Stimulated activated CD4-positive, alpha-beta T cell treated with anti-CD3 and anti-CD28 coated beads, Interleukin-15, amount 100 ng/mL, for 1 hour (primary cell): ENCODE results near the gene STRN.
"Not testable (repeated sequence)": the region's sequence is repeated elsewhere in the genome, so short reads cannot be mapped to it uniquely, and the experiment has no call there.

ENCODE experiments used
- DNase-seq, 2 donors: peaks; one replicate each; pipeline ENCODE4 v3.0.0-alpha.2; 2020; ENCODE audit warnings: low read depth in 1 of 2, low spot score in 1 of 2

The STRN gene

DNA sequence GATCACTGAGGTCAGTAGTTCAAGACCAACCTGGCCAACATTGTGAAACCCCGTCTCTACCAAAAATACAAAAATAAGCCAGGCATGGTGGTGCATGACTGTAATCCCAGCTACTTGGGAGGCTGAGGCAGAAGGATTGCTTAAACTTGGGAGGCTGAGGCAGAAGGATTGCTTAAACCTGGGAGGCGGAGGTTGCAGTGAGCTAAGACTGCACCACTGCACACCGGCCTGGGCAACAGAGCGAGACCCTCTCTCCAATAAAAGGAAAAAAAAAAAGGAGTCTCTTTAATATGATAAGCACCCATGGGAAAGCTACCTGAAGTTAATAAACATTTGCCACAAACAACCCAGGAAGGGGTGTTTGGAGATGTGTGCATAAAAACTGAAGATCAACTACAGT is 2.6 kb downstream of the STRN start:
- DNase-seq, result no peak

DNA sequence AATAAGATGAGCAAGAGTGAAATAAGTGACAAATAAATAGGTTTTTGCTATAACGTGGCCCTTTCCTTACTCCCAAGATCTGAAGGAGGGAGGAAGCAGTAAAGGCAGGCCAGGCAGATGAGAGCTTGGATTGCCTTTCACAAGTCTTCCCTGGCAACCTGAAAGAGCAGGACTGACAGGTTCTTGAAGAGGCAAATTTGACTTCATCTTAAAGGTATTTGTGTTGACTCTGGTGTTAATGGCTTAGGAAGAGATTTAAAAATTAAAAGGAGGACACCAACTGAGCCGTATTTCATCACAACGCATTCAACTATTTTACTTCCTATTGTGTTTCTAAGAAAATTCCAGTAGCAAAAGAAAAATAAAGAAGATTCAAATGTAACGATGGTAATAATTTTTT is 3.2 kb downstream of the STRN start:
- no peak for DNase-seq

DNA sequence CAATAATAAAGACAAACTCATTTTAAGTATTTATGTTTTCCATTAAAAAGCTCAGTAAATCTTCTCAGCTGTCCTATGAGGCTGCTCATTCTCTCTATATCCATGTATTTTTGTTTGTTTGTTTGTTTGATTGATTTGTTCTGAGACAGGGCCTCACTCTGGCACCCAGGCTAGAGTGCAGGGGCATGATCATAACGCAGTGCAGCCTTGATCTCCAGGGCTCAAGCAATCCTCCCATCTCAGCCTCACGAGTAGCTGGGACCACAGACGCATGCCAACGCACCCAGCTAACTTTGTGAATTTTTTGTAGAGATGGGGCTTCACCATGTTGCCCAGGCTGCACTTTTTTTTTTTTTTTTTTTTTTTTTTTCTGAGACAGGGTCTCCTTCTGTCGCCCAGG is 5.6 kb downstream of the STRN start:
- DNase-seq, result no peak

DNA sequence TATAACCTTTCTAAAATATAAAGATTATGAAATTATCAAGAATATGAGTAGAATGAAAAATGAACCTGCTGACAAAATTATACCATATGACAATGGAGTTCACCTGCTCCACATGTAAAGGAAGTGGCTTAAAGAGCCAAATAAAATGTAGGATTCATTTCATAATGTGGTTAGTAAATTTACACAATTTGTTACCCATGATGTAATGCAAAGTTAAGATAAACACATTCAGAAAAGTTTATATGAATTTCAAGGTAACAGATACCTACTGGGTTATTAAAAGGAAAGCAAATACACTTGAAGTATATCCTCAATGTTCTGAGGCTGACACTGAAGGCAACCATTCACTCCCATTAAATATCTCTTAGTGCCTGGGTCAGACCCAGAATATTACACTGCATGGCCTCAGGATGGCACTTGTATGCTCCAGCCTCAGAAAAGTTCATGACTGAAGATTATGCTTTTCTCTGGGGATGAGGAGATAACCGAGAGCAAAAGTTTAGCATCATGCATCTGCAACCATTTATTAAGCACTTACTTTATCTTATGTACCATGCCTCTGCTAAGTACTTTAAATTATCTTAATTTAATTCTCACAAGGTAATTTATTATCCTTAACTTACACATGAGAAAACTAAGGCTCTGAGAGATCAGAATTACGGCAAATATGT is 6.2 kb downstream of the STRN start:
- DNase-seq, result no peak

DNA sequence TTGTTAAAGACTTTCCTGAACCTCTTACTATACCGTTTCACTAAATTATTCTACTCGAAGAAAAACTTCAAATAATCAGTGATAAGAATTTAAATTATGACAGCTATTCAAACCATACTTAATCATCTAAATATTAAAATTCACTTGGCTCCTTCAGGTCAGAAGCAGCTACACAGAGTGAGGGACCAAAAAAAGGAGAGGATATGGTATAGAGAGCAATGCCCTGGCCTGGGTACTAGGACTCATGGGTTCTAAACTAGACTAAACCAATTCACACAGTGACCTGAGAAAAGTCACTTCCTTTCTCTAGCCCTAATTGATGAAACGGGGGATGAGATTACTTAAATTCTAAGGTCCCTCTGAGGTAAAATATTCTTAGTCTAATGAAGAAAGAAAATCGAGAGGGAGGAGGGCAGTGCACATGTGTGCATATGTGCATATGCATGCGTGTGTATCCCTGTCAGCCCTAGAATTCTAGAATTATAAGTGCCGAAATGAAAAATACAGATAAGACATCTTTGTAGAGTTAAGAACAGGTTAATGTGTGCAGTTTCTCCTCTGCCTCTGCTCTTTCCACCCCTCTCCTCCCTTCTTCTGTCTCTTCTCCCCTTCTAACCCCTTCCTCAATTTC is 11.2 kb downstream of the STRN start:
- no peak for DNase-seq

DNA sequence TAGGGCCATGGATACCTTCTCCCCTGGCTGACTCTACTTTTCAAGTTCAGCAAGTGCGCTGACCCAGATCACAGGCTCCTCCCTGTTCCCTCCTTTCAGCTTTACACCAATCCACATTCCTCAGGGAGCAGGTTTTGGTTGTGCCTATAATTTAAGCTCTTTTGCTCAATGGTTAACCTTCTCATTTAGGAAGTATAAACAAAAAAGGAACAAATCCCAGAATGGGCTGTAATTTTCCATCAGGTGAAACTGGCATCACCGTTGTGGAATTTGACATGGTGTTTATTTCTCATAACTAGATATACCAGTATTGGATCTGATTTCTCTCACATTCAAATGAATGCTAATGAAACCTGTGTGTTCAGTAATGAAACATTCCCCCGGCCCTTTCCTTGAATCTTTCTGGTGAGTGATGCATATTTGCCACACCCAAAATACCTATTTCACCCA is 13.6 kb downstream of the STRN start:
- no peak for DNase-seq

DNA sequence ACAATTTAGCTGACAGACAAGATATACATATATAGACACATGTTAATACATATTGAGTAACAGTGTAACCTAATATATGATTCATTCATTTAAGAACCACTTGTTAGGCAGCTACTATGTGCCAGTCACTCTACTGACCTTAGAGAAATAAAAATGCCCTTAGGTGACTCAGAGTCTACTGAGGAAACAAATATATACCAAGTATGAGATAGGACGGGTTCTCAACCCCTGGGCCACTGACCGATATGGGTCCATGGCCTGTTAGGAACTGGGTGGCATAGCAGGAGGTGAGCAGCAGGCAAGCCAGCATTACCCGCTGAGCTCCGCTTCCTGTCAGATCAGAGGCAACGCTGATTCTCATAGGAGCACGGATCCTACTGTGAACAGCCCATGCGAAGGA is 14.8 kb downstream of the STRN start:
- DNase-seq, result no peak

DNA sequence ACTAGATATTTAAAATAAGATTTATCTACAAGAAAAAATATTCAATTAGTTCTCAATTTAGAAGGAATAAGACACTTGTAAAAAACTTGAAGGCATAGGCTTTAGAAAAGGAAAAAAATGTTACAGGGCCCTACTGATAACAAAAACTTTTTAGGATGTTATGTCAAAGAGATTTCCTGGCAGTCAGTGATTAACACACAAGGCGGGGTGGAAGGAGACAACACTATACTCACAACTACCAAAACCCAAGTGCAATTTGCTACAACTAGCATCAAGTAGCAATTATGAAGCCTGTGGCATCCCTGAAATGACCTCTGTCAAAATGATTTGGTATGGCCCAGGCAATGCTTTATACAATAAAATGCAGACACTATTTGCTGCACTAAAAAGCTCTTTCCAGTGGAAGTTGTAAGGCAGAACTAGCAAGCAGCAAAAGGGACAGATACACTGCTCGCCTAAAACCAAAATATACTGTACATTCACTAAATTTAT is 15.3 kb downstream of the STRN start:
- no peak for DNase-seq

GRCh38 chr2:36949845-36950244 is 16.5 kb downstream of the STRN start:
- DNase-seq, result no peak

DNA sequence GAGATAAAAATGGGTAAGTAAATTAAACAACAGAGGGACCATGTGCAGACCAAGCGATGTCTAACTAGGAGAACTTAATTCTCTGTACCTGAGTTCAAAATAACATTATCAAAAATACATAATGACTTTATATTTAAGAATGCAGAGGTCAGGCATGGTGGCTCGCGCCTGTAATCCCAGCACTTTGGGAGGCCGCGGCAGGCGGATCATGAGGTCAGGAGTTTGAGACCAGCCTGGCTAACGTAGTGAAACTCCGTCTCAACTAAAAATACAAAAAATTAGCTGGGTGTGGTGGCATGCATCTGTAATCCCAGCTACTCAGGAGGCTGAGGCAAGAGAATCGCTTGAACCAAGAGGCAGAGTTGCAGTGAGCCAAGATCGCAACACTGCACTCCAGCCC is 21.1 kb downstream of the STRN start:
- DNase-seq, result not testable (repeated sequence)

- no peak for DNase-seq
Measured at GRCh38 chr2:36941867-36942266, 24.5 kb downstream of the STRN start.

GRCh38 chr2:36936526-36936925 is 29.8 kb downstream of the STRN start:
- DNase-seq, result not testable (repeated sequence)

- DNase-seq, result not testable (repeated sequence)
Measured at GRCh38 chr2:36931688-36932087, 34.6 kb downstream of the STRN start.

- not testable (repeated sequence) for DNase-seq
Measured at GRCh38 chr2:36930787-36931410, 35.4 kb downstream of the STRN start.

GRCh38 chr2:36926175-36927132 is 39.9 kb downstream of the STRN start:
- DNase-seq, result not testable (repeated sequence)

DNA sequence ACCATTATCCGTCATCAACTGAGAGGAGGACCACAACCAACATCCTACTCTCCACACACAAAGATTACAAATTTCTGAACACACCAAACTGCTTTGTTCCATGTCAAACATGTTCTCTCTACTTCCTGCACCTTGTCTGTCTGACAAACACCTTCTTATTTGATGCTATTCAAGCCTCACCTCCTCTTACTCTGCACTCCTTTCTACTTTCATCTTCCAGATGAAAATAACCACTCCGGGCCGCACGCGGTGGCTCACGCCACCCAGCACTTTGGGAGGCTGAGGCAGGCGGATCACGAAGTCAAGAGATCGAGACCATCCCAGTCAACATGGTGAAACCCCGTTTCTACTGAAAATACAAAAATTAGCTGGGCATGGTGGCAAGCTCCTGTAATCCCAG is 43.7 kb downstream of the STRN start:
- not testable (repeated sequence) for DNase-seq

- no peak for DNase-seq
Measured at GRCh38 chr2:36921984-36922383, 44.4 kb downstream of the STRN start.

DNA sequence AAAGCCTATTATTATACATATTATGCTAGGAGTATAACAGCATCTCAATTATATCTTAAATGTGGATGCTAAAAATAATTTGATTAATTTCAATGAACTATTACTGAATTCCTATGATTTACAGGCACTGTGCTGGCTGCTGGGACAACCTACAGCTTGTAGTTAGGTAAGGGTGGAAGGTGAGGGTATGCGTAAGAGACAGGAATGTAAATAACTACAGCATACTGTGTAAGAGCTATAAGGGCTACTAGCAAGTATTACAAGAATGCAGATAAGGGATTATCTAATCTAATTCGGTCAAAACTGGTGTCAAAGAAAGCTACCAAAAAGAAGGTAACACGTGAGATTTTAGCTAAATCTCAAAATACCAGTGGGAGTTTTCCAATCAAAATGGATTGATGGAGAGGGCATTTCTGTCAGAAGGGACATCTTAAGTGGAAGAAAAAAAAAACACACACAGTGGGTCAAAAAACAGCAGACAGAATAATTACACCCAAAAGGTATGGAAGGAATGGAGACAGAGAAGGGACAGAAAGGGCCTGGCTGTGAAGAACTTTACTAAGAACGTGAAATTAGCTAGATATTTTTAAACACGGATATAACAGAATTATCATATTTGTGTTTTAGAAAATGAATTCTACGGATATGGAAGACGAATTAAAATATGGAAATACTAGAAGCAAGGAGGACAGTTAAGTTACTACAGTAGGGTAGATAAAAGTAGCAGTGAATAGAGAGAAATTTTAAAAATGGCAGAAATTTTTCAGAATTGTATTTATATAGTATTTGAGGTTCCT is 47.1 kb downstream of the STRN start:
- DNase-seq, result no peak

DNA sequence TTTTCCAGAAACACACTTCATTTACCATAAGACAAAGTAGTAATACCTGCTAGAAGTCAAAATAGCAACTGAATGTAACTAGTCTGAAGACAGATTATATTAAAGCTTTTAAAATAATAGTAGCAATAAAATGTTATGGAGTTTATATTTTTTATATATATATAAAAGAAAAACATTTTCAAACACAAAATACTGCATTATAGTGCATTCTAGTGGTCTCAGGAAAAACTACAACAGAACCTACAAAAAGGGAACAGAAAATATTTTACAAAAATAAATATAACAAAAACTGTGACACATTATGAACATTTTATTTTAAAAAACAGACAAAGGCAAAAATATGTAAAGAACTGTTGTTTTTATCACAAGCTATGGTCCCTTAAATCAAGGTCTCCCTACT is 48.0 kb downstream of the STRN start:
- DNase-seq, result no peak

GRCh38 chr2:36915627-36916026 is 50.7 kb downstream of the STRN start:
- DNase-seq, result no peak
